Smooth muscle cell (in vitro differentiated cells): Measurements from ENCODE around the gene ATF7IP. TPM values are rescaled to one million over a fixed set of nuclear protein-coding genes. Genes with fewer than 3 reads are reported as not detected.
"Not testable (repeated sequence)": the region's sequence is repeated elsewhere in the genome, so short reads cannot be mapped to it uniquely, and the experiment has no call there.

Source experiments
- DNase-seq: peaks from one replicate; lab custom pipeline; 2025; ENCODE audit not compliant: unreplicated experiment; lab: John Stamatoyannopoulos, UW
- H2AFZ ChIP-seq: fragments of 200-600 bp; sonication (generic); 2 replicates; pipeline ENCODE4 v1.6.0; 2016; ENCODE audit warnings: antibody characterized with exemption, low read depth, mild to moderate bottlenecking
- H3F3A ChIP-seq: fragments of 200-600 bp; sonication (generic); 2 replicates; pipeline ENCODE4 v1.6.0; 2017; ENCODE audit warnings: antibody characterized with exemption, low read depth
- H3K27ac ChIP-seq: fragments of 200-600 bp; sonication (generic); 2 replicates; pipeline ENCODE4 v1.5.1; 2016; ENCODE audit warnings: low read depth, mild to moderate bottlenecking
- H3K27me3 ChIP-seq: fragments of 200-600 bp; sonication (generic); 2 replicates; pipeline ENCODE4 v1.6.1; 2016; ENCODE audit warnings: low read depth, mild to moderate bottlenecking
- H3K36me3 ChIP-seq: fragments of 200-600 bp; sonication (generic); 2 replicates; pipeline ENCODE4 v1.5.1; 2016; ENCODE audit warnings: low read depth
- H3K4me1 ChIP-seq: fragments of 200-600 bp; sonication (generic); 2 replicates; pipeline ENCODE4 v1.5.1; 2016; ENCODE audit warnings: low read depth
- H3K4me2 ChIP-seq: fragments of 200-600 bp; sonication (generic); 2 replicates; pipeline ENCODE4 v1.6.0; 2016; ENCODE audit warnings: mild to moderate bottlenecking
- H3K4me3 ChIP-seq: fragments of 200-600 bp; sonication (generic); 2 replicates; pipeline ENCODE4 v1.5.1; 2016; ENCODE audit warnings: mild to moderate bottlenecking
- H3K79me2 ChIP-seq: fragments of 200-600 bp; sonication (generic); 2 replicates; pipeline ENCODE4 v1.6.0; 2016; ENCODE audit warnings: low read depth, mild to moderate bottlenecking
- H3K9ac ChIP-seq: fragments of 200-600 bp; sonication (generic); 2 replicates; pipeline ENCODE4 v1.6.0; 2016; ENCODE audit warnings: low read depth
- H3K9me3 ChIP-seq: fragments of 200-600 bp; sonication (generic); replicated peaks from 2 replicates; pipeline ENCODE4 v1.5.1; 2016; ENCODE audit warnings: low read depth
- H4K20me1 ChIP-seq: fragments of 200-600 bp; sonication (generic); 2 replicates; pipeline ENCODE4 v1.6.0; 2016; ENCODE audit warnings: low read depth
- CTCF ChIP-seq: fragments of 200-600 bp; sonication (generic); IDR thresholded peaks from 2 replicates; pipeline ENCODE4 v1.5.1; 2017; ENCODE audit warnings: borderline replicate concordance, mild to moderate bottlenecking, antibody characterized with exemption; ENCODE audit not compliant: insufficient read depth, poor library complexity, severe bottlenecking
- WGBS: methylation state at CpG from one replicate; pipeline ENCODE4 v1.1.7; 2016; ENCODE audit warnings: low lambda C conversion rate; 5-methylcytosine and 5-hydroxymethylcytosine counted together
- polyA plus RNA-seq: library from polyadenylated mRNA; unstranded; fragments of >200 nt; fragmentation: Nextera tagmentation; extraction: Ambion mirVana; gene quantifications from 2 replicates; pipeline ENCODE4 v1.2.1, GENCODE V29; 2016
- total RNA-seq: library from RNA; depleted of rRNA; stranded (reverse); fragments of >200 nt; gene quantifications from 2 replicates; pipeline ENCODE4 v1.2.3, GENCODE V29; 2014

The ATF7IP gene
- total and polyA plus RNA-seq, 2 experiments from 2014 or later: 27.5 to 66.8 TPM

- H3K27me3 ChIP-seq: no peaks in the 10 kb centered on the region
- H3K9me3 ChIP-seq: no peaks in the 10 kb centered on the region
- no peak for DNase-seq
- no peaks in the 10 kb centered on the region for H4K20me1 ChIP-seq
- 95% methylated on average over 5 of the region's 5 CpGs for WGBS
- no peaks in the 10 kb centered on the region for H3K79me2 ChIP-seq
- H3K27ac ChIP-seq: no peak overlapping the region
- no peak overlapping the region for H2AFZ ChIP-seq
- TF ChIP-seq CTCF: no peak
- no peak overlapping the region for H3K9ac ChIP-seq
- no peak overlapping the region for H3K4me3 ChIP-seq
- H3K4me1 ChIP-seq: no peaks in the 10 kb centered on the region
- no peaks in the 10 kb centered on the region for H3F3A ChIP-seq
- H3K36me3 ChIP-seq: no peaks in the 10 kb centered on the region
- no peak overlapping the region for H3K4me2 ChIP-seq
These were observed 33.0 kb upstream of the ATF7IP start for GRCh38 chr12:14332482-14332881.

- no peak overlapping the region for H3K9ac ChIP-seq
- no peaks in the 10 kb centered on the region for H3K4me1 ChIP-seq
- peaks cover 15% of the 10 kb centered on the region for H3K9me3 ChIP-seq
- TF ChIP-seq CTCF: no peak
- no peak overlapping the region for H3K27ac ChIP-seq
- no peaks in the 10 kb centered on the region for H4K20me1 ChIP-seq
- H2AFZ ChIP-seq: no peak overlapping the region
- H3K36me3 ChIP-seq: no peaks in the 10 kb centered on the region
- H3K27me3 ChIP-seq: no peaks in the 10 kb centered on the region
- no peak overlapping the region for H3K4me3 ChIP-seq
- H3K4me2 ChIP-seq: no peak overlapping the region
- no peak for DNase-seq
- H3K79me2 ChIP-seq: no peaks in the 10 kb centered on the region
- H3F3A ChIP-seq: no peaks in the 10 kb centered on the region
These were observed 25.1 kb upstream of the ATF7IP start for GRCh38 chr12:14340371-14340770.

- H2AFZ ChIP-seq, H3K79me2 ChIP-seq, H3K27ac ChIP-seq, H3K4me2 ChIP-seq, H3K9me3 ChIP-seq, H3F3A ChIP-seq, DNase-seq, H3K36me3 ChIP-seq, H3K4me3 ChIP-seq, H3K9ac ChIP-seq, H3K4me1 ChIP-seq, H3K27me3 ChIP-seq, H4K20me1 ChIP-seq: not testable (repeated sequence)
- 99% methylated on average over 4 of the region's 4 CpGs for WGBS
These were observed 14.0 kb upstream of the ATF7IP start for GRCh38 chr12:14351524-14351923.

GRCh38 chr12:14352066-14352465 is 13.4 kb upstream of the ATF7IP start:
- not testable (repeated sequence) for H3K4me1 ChIP-seq, H3F3A ChIP-seq, H3K79me2 ChIP-seq, H4K20me1 ChIP-seq, H2AFZ ChIP-seq, H3K36me3 ChIP-seq, H3K4me2 ChIP-seq, DNase-seq, H3K27me3 ChIP-seq, H3K27ac ChIP-seq, H3K9me3 ChIP-seq, H3K4me3 ChIP-seq, H3K9ac ChIP-seq
- WGBS: 91% methylated on average over 1 of the region's 1 CpG

- 97% methylated on average over 11 of the region's 28 CpGs for WGBS
- not testable (repeated sequence) for H3K9ac ChIP-seq
These were observed 10.8 kb upstream of the ATF7IP start for GRCh38 chr12:14354665-14355064.

More at GRCh38 chr12:14354665-14355064, 10.8 kb upstream of the ATF7IP start:
- not testable (repeated sequence) for H4K20me1 ChIP-seq, H3K27ac ChIP-seq, H3K4me1 ChIP-seq, H2AFZ ChIP-seq, H3K27me3 ChIP-seq, H3K36me3 ChIP-seq, H3K4me3 ChIP-seq, DNase-seq, H3F3A ChIP-seq, H3K9me3 ChIP-seq, H3K4me2 ChIP-seq, H3K79me2 ChIP-seq
